ENCODE results near the gene TNKS2. TPM values are rescaled to one million over a fixed set of nuclear protein-coding genes. Genes with fewer than 3 reads are reported as not detected.

The TNKS2 gene
- total RNA-seq, 2 donors from 2014 or later, result 38.5 to 43.2 TPM

DNA sequence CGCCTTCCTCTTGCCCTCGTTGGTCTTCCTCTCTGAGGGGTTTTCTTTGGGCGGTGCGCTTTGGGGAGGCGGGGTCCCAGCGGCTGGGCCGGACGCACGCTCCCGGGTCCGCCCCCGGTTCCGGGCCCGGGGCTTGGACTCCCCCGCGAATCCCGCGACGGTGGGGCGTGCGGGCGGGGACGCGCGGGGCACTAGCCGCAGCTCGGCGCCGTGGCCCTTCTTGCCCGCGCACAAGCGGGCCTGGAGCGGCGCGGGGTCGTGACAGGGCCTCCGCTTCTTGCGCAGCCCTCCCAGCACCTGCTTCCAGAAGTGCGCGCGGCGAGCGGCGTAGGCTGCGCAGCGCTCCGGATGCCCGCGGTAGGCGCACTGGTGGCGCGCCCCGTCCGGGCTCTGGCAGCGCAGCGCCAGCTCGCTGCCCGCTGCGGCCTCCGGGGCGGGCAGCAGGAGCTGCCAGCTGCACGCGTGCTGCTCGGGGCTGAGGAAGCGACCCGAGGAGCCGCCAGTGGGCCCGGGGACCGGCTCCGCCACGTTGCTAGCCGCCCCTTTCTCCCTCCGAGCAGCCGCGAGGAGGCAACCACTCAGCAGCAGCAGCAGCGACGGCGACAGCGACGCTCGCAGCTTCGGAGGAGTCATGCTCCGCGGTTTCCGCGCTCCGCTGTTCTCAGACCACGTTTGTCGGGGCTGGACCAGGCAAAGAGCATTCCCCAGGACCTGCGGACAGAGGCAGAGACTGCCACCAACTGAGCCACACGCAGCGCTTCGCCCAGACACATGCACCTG is 110.3 kb downstream of the TNKS2 start:
- no peak for TF ChIP-seq POLR2AphosphoS5 (IDR thresholded peaks at IDR 0.05)
- TF ChIP-seq, protein P1, sequence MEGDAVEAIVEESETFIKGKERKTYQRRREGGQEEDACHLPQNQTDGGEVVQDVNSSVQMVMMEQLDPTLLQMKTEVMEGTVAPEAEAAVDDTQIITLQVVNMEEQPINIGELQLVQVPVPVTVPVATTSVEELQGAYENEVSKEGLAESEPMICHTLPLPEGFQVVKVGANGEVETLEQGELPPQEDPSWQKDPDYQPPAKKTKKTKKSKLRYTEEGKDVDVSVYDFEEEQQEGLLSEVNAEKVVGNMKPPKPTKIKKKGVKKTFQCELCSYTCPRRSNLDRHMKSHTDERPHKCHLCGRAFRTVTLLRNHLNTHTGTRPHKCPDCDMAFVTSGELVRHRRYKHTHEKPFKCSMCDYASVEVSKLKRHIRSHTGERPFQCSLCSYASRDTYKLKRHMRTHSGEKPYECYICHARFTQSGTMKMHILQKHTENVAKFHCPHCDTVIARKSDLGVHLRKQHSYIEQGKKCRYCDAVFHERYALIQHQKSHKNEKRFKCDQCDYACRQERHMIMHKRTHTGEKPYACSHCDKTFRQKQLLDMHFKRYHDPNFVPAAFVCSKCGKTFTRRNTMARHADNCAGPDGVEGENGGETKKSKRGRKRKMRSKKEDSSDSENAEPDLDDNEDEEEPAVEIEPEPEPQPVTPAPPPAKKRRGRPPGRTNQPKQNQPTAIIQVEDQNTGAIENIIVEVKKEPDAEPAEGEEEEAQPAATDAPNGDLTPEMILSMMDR (IDR thresholded peaks at IDR 0.05), result peak in 2 of 4 experiments; percentile 19 to 48
- TF ChIP-seq POLR2A (IDR thresholded peaks at IDR 0.05), result no peak
- Histone ChIP-seq H3K36me3 (no peaks in the 10 kb centered on the region), H3K27me3 (replicated peaks; ENCODE audit: insufficient read depth) (no peaks in the 10 kb centered on the region), H3K27ac (peak overlapping the region; percentile 35 to 50), H3K4me1 (replicated peaks) (no peaks in the 10 kb centered on the region), H3K4me3 (peak overlapping the region; percentile 74 to 76), H3K9me3 (no peaks in the 10 kb centered on the region)
- DNase-seq (ENCODE audit: low spot score), result peak; percentile 57
- intact Hi-C loops (cut with DNase I), result no loop called here
- WGBS, result under 1% methylated on average over 66 of the region's 93 CpGs

DNA sequence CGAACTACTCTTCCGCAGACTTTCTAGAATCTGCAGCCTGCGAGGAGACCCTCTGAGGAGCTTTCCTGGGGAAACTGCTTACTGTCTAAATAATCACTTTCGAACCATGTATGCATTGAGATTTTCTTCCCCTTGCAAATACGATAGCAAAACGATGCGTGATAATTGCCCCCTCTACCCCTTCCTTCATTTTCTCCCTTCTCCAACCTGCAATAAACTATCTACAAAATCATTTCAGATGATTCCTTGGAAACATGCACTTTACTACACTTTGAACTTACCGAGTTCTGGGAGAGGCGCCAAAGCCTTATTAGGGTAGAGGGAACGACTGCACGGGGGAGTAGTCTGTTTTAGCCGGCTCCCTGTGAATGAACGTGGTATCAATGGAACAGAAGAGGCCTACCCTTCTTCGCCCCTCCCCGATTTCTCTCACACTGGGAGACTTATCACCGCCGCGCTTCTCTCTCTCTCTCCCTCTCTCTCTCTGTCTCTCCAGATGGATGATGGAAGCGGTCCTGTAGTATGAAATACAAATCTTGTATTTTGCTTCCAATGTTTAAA is 111.0 kb downstream of the TNKS2 start, which contains the start of gene FGFBP3:
TSS of gene FGFBP3 (minus strand) at position 370 of the 561 bp plus-strand sequence. CDS start 517 bp downstream, outside the sequence.
- DNase-seq (ENCODE audit: low spot score), result no peak
- Histone ChIP-seq H3K9me3 (no peaks in the 10 kb centered on the region), H3K4me3 (peak within 1 kb of the TSS; percentile 74 to 76), H3K27ac (peak within 1 kb of the TSS; percentile 35 to 50), H3K4me1 (replicated peaks) (no peaks in the 10 kb centered on the region), H3K36me3 (no peaks in the 10 kb centered on the region), H3K27me3 (replicated peaks; ENCODE audit: insufficient read depth) (no peaks in the 10 kb centered on the region)
- TF ChIP-seq POLR2A (IDR thresholded peaks at IDR 0.05), result no peak
- WGBS, result under 1% methylated on average over 19 of the region's 19 CpGs
- intact Hi-C loops (cut with DNase I), result no loop called here

DNA sequence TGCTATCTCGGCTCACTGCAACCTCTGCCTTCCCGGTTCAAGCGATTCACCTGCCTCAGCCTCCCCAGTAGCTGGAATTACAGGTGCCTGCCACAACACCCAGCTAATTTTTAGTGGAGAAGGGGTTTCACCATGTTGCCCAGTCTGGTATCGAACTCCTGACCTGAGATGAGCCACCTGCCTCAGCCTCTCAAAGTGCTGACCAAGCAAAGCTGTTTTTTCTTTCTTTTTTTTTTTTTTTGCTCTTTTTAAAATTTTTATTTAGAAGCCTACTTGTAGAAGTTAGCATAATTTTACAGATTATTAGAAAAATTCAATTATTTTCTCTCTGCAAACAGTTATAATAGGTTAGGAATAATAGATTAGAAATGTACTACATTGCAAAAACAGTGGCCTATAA is 112.2 kb downstream of the TNKS2 start:
- DNase-seq (ENCODE audit: low spot score), result no peak
- Histone ChIP-seq H3K36me3 (no peaks in the 10 kb centered on the region), H3K27ac (no peak overlapping the region), H3K4me1 (replicated peaks) (no peaks in the 10 kb centered on the region), H3K4me3 (no peak overlapping the region), H3K9me3 (no peaks in the 10 kb centered on the region), H3K27me3 (replicated peaks; ENCODE audit: insufficient read depth) (no peaks in the 10 kb centered on the region)
- WGBS, result 93% methylated on average over 4 of the region's 4 CpGs
- intact Hi-C loops (cut with DNase I), result loop anchor here (5.0 to 10.0 kb wide), 2 partner anchors 153 to 276 kb away; partner anchors contain the start of gene PPP1R3C
- TF ChIP-seq, protein P1 (IDR thresholded peaks at IDR 0.05), result no peak
- TF ChIP-seq POLR2AphosphoS5 (IDR thresholded peaks at IDR 0.05), result no peak
- no peak for TF ChIP-seq POLR2A (IDR thresholded peaks at IDR 0.05)

Small RNA genes lying within 50 kb of the gene (small RNA-seq; reads per million reads assigned to genes)
- gene AL359198.2 (0 reads per million in 2 donors), gene SRP9P1 (0 reads per million in 2 donors)

Other genes with a start within 250 kb of the TNKS2 start
- 10 to 100 TPM; 10.6 to 20.5 TPM for gene PPP1R3C, start 165.4 kb upstream of the TNKS2 start, total RNA-seq
- 1 to 10 TPM; 2.3 to 3.4 TPM for gene FGFBP3, start 111.1 kb downstream of the TNKS2 start, total RNA-seq
- 10 to 100 TPM; 31.2 to 43.2 TPM for gene BTAF1, start 125.3 kb downstream of the TNKS2 start, total RNA-seq

All from prostate gland (tissue), 2 donors.